Measurements from ENCODE around the gene KIF26B. TPM values are rescaled to one million over a fixed set of nuclear protein-coding genes. Genes with fewer than 3 reads are reported as not detected.

The KIF26B gene
- total and polyA plus RNA-seq, 2 experiments from 2014 or later = 0.03 to 0.76 TPM

- Histone ChIP-seq H3K4me2 (no peak overlapping the region), H3K36me3 (ENCODE audit: insufficient read depth) (no peaks in the 10 kb centered on the region), H3K27ac (ENCODE audit: low read depth) (no peak overlapping the region), H3K27me3 (ENCODE audit: insufficient read depth) (no peaks in the 10 kb centered on the region), H3K4me3 (no peak overlapping the region), H2AFZ (peak overlapping the region; percentile 59; the same call in 1 of the 2 replicates), H4K20me1 (replicated peaks; ENCODE audit: insufficient read depth) (no peaks in the 10 kb centered on the region), H3K9me2 (ENCODE audit: insufficient read depth) (no peaks in the 10 kb centered on the region), H3K79me2 (replicated peaks; ENCODE audit: insufficient read depth) (no peaks in the 10 kb centered on the region), H3F3A (replicated peaks; ENCODE audit: low read depth) (no peaks in the 10 kb centered on the region), H3K4me1 (ENCODE audit: insufficient read depth) (no peaks in the 10 kb centered on the region)
- peaks cover 4% of the 10 kb centered on the region for H3K27me3 Mint-ChIP-seq (ENCODE audit: insufficient read depth, low read depth, poor library complexity)
- TF ChIP-seq CREB1 (CRISPR knock-in tag; IDR thresholded peaks at IDR 0.05; ENCODE audit: low read depth) (no peak), STAT1 (IDR thresholded peaks at IDR 0.05; ENCODE audit: unreplicated experiment) (no peak), ETS1 (IDR thresholded peaks at IDR 0.05) (no peak), ZNF114 (CRISPR knock-in tag; IDR thresholded peaks at IDR 0.05) (no peak), EZH2 (IDR thresholded peaks at IDR 0.05; ENCODE audit: low read depth, unreplicated experiment) (no peak), ZNF462 (CRISPR knock-in tag; IDR thresholded peaks at IDR 0.05) (no peak), CTCF (conservative IDR thresholded peaks at IDR 0.05; ENCODE audit: low read depth in 2 of 2) (no peak), ZNF331 (CRISPR knock-in tag; IDR thresholded peaks at IDR 0.05; ENCODE audit: low read depth) (no peak), EZH2phosphoT487 (IDR thresholded peaks at IDR 0.05; ENCODE audit: unreplicated experiment) (no peak), JUNB (IDR thresholded peaks at IDR 0.05; ENCODE audit: unreplicated experiment) (no peak), REST (IDR thresholded peaks at IDR 0.05; ENCODE audit: unreplicated experiment) (no peak)
- no peak for ATAC-seq
- DNase-seq (ENCODE audit: low spot score) = no peak
- H3K27ac Mint-ChIP-seq = no peak overlapping the region
- no peaks in the 10 kb centered on the region for H3K4me1 Mint-ChIP-seq
- H3K36me3 Mint-ChIP-seq (ENCODE audit: low read depth) = no peaks in the 10 kb centered on the region
- H3K4me3 Mint-ChIP-seq = no peak overlapping the region
- no peaks in the 10 kb centered on the region for H3K9me3 Mint-ChIP-seq
Measured at GRCh38 chr1:245431706-245432105, 276.9 kb downstream of the KIF26B start.
